Upper lobe of right lung (tissue), 1 donor: ENCODE results near the gene CLTA. TPM values are rescaled to one million over a fixed set of nuclear protein-coding genes. Genes with fewer than 3 reads are reported as not detected.
A peak's percentile ranks its signal among the peaks of the same experiment; 100 is the strongest.

Source experiments
- ATAC-seq: fragments of 200-7000 bp; cut with Tn5 transposase; one replicate; pipeline ENCODE4 v1.9.1; 2020; ENCODE audit warnings: mild to moderate bottlenecking, moderate library complexity
- DNase-seq: peaks from one replicate; pipeline ENCODE4 v3.0.0-alpha.2; 2020
- H3K27ac ChIP-seq: fragments of 200-600 bp; one replicate; pipeline ENCODE4 v1.8.0; 2022
- H3K27me3 ChIP-seq: fragments of 200-600 bp; one replicate; pipeline ENCODE4 v1.8.0; 2022; ENCODE audit warnings: mild to moderate bottlenecking
- H3K36me3 ChIP-seq: fragments of 200-600 bp; one replicate; pipeline ENCODE4 v1.8.0; 2022
- H3K4me1 ChIP-seq: fragments of 200-600 bp; one replicate; pipeline ENCODE4 v1.8.0; 2022
- H3K4me3 ChIP-seq: fragments of 200-600 bp; one replicate; pipeline ENCODE4 v1.8.0; 2022; ENCODE audit warnings: mild to moderate bottlenecking
- H3K9me3 ChIP-seq: fragments of 200-600 bp; one replicate; pipeline ENCODE4 v1.8.0; 2022
- intact Hi-C: fragments of 100-400 bp; cut with DNase I; formaldehyde crosslinking; loops from one replicate; pipeline ENCODE4 v1.11.0; 2022
- long read RNA-seq: library from polyadenylated mRNA; unstranded; transcript quantifications from one replicate; pipeline ENCODE4 v2.0.0, GENCODE V29; 2021
- total RNA-seq: library from RNA; stranded (reverse); fragmentation: NEBNext Ultra II Directional; extraction: Animal tissue kit (Norgen Biotek cat#: 25700); gene quantifications from one replicate; pipeline ENCODE4 v1.2.1, GENCODE V29; 2021
- TF ChIP-seq, protein P1 (sequence below): fragments of 200-600 bp; IDR thresholded peaks from one replicate; pipeline ENCODE4 v1.8.0; 2022; ENCODE audit warnings: antibody characterized with exemption
- donor health status: DM: no; HTN: yes; CAD: no; lungs with severe emphysema.

The CLTA gene
- 163 TPM for total RNA-seq
- long read RNA-seq, transcript CLTA-202 (5 exons, 1,073 nt) = major isoform, 164 of 180 reads
- long read RNA-seq, partial matches to known transcripts = 5 of 180 reads
- long read RNA-seq, other reads (novel, unspliced or antisense) = 7 of 180 reads

- Histone ChIP-seq H3K4me3 (peak within 1 kb of the TSS; percentile 97), H3K9me3 (no peaks in the 10 kb centered on the region), H3K4me1 (peaks cover 47% of the 10 kb centered on the region), H3K27ac (peak within 1 kb of the TSS; percentile 94), H3K27me3 (no peaks in the 10 kb centered on the region), H3K36me3 (peaks cover 12% of the 10 kb centered on the region)
- TF ChIP-seq, protein P1, sequence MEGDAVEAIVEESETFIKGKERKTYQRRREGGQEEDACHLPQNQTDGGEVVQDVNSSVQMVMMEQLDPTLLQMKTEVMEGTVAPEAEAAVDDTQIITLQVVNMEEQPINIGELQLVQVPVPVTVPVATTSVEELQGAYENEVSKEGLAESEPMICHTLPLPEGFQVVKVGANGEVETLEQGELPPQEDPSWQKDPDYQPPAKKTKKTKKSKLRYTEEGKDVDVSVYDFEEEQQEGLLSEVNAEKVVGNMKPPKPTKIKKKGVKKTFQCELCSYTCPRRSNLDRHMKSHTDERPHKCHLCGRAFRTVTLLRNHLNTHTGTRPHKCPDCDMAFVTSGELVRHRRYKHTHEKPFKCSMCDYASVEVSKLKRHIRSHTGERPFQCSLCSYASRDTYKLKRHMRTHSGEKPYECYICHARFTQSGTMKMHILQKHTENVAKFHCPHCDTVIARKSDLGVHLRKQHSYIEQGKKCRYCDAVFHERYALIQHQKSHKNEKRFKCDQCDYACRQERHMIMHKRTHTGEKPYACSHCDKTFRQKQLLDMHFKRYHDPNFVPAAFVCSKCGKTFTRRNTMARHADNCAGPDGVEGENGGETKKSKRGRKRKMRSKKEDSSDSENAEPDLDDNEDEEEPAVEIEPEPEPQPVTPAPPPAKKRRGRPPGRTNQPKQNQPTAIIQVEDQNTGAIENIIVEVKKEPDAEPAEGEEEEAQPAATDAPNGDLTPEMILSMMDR = peak; percentile 52
- ATAC-seq = peak; percentile 98
- peak; percentile 97 for DNase-seq
- intact Hi-C loops = no loop called here
Observed at GRCh38 chr9:36190388-36191289, at the start of gene CLTA. TSS of gene CLTA (plus strand) at chr9:36190921. CDS start at chr9:36191057, 136 bp downstream.

DNA sequence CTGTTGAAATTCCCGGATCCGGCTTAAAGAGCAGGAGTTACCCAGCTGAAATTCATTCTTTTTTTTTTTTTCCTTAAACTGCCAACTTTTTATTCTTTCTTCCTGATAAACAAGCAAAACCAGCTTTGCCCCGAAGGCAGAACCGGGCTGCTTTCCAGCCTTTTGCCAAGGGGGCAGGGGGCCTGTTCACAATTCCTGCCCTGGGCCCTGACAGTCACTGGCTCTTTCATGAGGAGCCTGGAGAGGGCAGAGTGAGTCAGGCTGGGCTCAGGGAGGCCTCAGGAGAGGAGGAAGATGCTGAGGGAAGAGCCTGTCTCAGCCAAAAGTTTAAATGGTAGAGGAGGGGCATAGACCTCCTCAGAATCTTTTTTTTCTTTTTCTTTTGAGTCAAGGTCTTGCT is 49.4 kb upstream of the CLTA start:
- Histone ChIP-seq H3K27me3 (no peaks in the 10 kb centered on the region), H3K27ac (no peak overlapping the region), H3K9me3 (no peaks in the 10 kb centered on the region), H3K4me1 (peaks cover 66% of the 10 kb centered on the region), H3K4me3 (no peak overlapping the region), H3K36me3 (no peaks in the 10 kb centered on the region)
- ATAC-seq (no peak), DNase-seq (no peak)
- intact Hi-C loops = no loop called here
- TF ChIP-seq, protein P1 = peak; percentile 24

DNA sequence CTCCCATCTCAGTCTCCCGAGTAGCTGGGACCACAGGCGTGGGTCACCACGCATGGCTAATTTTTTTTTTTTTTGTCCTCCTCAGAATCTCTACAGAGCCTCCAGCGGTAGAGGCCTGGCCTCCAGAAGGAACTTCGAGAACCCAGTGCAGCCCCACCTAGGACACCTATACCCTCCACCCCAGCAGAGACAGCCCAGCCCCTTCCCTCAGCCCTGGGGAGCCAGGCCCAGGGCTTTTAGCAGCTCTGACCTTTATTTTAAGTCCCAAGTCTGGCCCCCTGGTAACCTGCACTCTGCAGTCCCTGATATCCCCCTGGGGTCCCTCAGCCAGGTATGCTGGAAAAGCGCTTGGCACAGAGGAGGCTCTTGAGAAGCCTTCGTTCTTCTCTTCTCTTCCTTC is 49.0 kb upstream of the CLTA start:
- H3K9me3 ChIP-seq = no peaks in the 10 kb centered on the region
- H3K4me3 ChIP-seq = no peak overlapping the region
- H3K4me1 ChIP-seq = peaks cover 69% of the 10 kb centered on the region
- DNase-seq = no peak
- ATAC-seq = no peak
- H3K27me3 ChIP-seq = no peaks in the 10 kb centered on the region
- intact Hi-C loops = no loop called here
- TF ChIP-seq, protein P1 = no peak
- no peaks in the 10 kb centered on the region for H3K36me3 ChIP-seq
- peak overlapping the region; percentile 80 for H3K27ac ChIP-seq

- no peaks in the 10 kb centered on the region for H3K27me3 ChIP-seq
- DNase-seq = no peak
- peak overlapping the region; percentile 31 for H3K4me3 ChIP-seq
- intact Hi-C loops = no loop called here
- H3K27ac ChIP-seq = peak overlapping the region; percentile 80
- peaks cover 68% of the 10 kb centered on the region for H3K4me1 ChIP-seq
- peak; percentile 69 for ATAC-seq
- H3K36me3 ChIP-seq = no peaks in the 10 kb centered on the region
- TF ChIP-seq, protein P1 = no peak
- H3K9me3 ChIP-seq = no peaks in the 10 kb centered on the region
Observed at GRCh38 chr9:36142510-36143244, 48.0 kb upstream of the CLTA start.

GRCh38 chr9:36143245-36143641 is 47.5 kb upstream of the CLTA start:
- peak overlapping the region; percentile 31 for H3K4me3 ChIP-seq
- peak; percentile 2 for ATAC-seq
- H3K27ac ChIP-seq = peak overlapping the region; percentile 80
- DNase-seq = no peak
- H3K9me3 ChIP-seq = no peaks in the 10 kb centered on the region
- peaks cover 69% of the 10 kb centered on the region for H3K4me1 ChIP-seq
- intact Hi-C loops = no loop called here
- TF ChIP-seq, protein P1 = no peak
- H3K36me3 ChIP-seq = no peaks in the 10 kb centered on the region
- no peaks in the 10 kb centered on the region for H3K27me3 ChIP-seq
